Stimulated activated CD8-positive, alpha-beta memory T cell treated with anti-CD3 and anti-CD28 coated beads, Interleukin-4, amount 100 ng/mL, for 48 hours (primary cell): ENCODE results near the gene TNFAIP8L2.
A peak's percentile ranks its signal among the peaks of the same experiment; 100 is the strongest.

Source experiments
- DNase-seq: peaks from one replicate; pipeline ENCODE4 v3.0.0-alpha.2; 2020

TNFAIP8L2 gene

GRCh38 chr1:151156515-151156819 lies at the start of gene TNFAIP8L2:
TNFAIP8L2 (plus strand) TSS chr1:151156649; CDS start chr1:151158698, 2,049 bp downstream.
- DNase-seq = peak; percentile 88

DNA sequence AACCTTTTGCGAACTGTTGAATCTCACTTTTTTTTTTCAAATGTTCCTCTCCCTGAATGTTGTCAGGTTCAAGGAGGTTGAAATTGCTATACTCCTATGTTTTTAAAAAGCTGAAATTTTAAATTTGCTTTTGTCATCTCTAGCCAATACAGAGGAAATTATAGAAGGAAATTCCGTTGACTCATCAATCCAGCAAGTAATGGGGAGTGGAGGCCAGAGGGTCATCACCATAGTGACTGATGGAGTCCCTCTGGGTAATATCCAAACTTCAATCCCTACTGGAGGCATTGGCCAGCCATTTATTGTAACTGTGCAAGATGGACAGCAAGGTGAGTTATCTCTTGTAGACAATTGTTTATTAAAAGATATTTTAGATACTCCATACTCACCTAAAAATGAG lies 49.6 kb upstream of the TNFAIP8L2 start:
- DNase-seq = no peak

DNA sequence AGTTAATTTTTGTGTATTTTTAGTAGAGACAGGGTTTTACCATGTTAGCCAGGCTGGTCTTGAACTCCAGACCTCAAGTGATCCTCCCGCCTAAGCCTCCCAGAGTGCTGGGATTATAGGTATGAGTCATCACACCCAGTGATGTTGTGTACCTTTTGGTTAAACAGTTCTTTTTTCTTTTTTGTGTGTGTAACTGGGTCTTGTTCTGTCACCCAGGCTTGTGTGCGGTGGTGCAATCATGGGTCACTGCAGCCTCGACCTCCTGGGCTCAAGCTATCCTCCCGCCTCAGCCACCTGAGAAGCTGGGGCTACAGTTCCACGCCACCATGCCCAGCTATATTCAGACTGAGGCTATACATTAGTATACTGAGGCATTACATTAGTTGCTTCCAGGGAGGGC lies 48.1 kb upstream of the TNFAIP8L2 start:
- DNase-seq = no peak

- no peak for DNase-seq
Observed at GRCh38 chr1:151113877-151114276, 42.6 kb upstream of the TNFAIP8L2 start.

- DNase-seq = no peak
Observed at GRCh38 chr1:151124763-151125403, 31.6 kb upstream of the TNFAIP8L2 start.

DNA sequence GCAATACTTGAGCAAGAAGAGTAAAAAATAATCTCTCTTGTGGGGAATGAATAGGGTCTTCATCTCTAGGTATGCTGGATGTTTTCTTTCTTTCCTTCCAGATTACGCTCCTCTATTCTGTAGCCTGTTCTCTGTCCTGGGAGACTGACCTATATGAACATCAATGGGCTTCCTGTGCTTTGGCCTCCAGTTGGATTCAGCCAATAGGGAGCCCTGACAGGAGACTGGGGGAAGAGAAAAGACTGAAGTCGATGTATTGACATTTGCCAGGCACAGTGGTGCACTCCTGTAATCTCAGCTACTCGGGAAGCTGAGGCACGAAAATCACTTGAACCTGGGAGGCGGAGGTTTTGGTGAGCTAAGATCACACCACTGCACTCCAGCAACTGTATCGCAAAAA lies 27.6 kb upstream of the TNFAIP8L2 start:
- no peak for DNase-seq

DNA sequence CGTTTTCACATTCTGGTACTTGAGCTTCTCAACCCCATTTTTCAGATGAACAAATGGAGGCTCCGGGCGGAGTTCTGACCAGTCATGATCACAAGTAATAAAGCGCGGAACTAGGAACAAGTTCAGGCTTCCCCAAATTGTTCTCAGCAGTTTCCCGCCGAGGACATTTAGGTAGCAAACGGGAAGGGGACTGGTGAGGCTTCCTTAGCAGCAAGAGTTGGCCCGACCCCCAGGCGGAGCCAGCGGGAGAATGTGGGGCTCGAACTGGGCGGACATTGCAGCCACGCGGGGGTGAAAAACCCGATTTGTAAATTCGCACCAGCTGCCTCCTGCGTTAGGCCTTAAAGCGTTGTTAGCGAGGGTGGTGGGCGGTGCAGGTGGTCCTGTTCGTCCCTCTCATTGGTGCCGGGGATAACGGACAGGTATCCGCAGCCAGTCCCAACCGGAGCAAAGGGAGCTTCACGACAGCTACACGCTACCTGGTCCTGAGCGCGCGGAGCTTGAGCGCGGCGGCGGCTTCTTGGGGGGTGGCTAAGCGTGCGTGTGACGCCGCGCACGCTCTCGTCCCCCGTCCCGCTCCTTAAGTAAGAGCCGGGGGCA lies 25.4 kb upstream of the TNFAIP8L2 start:
- peak; percentile 88 for DNase-seq

- DNase-seq = no peak
Observed at GRCh38 chr1:151131701-151132334, 24.6 kb upstream of the TNFAIP8L2 start.

GRCh38 chr1:151132335-151133017 lies 24.0 kb upstream of the TNFAIP8L2 start:
- no peak for DNase-seq

DNA sequence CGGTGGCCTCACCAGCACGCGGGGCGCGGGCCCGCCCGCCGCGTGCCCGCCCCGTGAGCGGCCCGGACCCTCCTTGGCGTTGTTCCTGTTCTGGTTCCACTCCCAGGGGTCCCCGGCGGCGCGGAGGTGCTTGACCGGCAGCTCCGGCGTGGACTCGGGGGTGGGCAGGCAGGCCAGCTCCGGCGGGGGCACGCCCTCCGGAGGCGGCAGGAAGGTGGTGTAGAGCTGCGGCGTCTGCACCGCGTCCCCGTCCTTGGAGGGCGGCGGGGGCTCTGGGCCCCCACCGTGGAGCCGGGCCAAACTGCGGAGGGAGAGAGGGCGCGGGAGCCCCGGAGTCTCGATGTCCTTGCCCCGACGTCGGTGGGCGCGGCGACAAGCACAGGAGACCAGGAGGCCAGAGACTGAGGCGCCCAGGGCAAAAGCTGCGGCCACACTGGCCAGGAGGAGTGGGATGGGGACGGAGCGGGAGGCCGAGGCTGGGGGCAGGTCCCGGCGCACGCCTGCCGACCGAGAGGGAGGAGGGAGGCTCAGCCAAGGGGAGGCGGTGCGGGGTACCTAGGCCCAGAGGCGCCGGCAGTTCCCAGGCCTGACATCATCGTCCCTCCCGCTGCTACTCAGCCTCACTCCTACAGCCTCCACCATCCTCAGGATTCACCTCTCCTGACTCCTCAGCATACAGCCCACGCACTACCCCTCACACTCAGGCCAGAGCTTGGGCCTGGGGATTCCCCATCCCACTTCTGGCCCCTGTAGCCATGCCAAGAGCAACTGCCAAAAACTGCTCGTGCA lies 23.2 kb upstream of the TNFAIP8L2 start:
- DNase-seq = no peak

DNA sequence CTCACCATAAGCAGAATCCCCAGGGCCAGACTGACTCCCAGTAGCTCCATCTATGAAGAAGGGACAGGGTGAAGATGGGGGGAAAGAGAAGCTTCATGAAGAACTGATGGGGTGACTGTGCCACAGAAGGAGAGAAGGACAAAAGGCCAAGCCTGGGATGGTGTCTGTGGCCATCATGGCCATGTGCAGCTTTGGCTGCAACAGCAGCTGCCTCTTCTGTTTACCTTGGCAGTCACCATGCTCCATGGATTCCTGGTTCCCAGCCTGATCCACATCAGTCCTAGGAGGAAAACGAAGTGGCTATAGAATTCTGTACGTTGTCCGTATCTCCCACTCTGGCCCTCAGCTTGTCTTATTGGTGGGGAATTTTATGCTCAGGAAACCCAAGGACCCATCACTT lies 22.1 kb upstream of the TNFAIP8L2 start:
- no peak for DNase-seq

GRCh38 chr1:151134991-151135390 lies 21.5 kb upstream of the TNFAIP8L2 start:
- no peak for DNase-seq

DNA sequence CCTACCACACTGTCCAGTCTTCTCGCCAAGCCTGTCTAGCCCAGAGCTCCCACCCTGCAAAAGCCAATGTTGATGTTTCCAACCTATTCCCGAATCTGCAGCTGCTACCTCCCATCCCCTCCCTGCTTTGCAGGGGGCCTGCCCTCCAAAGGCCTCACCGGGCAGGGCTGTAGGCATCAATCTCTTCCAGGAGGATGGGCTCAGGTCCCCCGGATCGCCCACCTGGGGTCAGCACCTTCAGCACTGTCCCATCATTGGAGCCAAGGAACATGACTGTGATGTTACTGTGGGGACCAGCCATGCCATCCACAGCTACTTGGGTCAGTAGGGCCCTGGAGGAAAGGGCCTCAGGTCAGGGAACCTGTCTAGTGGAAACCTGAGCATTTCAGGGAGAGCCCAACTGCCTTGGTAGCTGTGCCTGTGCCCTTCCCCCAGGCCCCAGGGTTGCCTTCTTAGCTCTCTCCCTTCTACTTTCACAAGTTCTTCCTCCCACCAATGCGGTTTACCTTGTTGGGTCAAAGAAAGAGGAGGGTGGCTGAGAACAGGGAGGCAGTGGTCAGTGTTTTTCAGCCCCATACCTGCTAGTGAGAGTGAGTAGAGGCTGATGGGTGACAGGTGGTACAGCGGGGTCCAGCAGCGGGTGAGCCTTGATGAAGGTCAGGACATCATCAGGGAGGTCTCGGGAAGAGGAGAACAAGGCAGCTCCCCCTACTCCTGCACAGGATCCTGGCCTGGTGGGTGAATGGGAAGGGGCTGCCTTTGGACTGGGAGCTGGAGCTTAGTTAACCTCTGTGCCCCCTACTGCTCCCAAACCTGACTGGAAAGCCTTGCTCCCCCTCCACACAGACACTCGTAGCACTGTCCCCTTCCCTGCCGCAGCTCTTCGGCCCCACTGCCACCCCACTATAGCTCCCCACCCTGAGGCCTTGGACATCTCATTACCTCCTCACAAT lies 20.7 kb upstream of the TNFAIP8L2 start:
- no peak for DNase-seq

DNA sequence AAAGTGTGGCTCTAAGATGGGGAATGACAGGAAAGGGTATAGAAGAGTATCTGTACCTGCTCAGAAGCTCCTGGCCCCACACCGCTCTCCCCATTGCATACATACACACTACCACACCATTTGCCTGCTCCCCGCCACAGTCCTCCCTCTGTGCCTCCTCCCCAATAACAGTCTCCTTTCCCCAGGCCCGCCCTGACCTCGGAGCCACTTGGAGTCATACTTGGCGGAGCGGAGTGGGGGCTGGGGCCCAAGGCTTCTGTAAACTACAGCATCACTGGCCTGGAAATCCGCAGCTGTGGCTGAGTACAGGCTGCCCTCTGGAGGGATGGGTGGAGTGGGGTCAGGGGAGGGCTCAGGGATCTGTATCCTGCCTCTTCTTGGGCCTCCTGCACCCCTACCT lies 18.7 kb upstream of the TNFAIP8L2 start:
- no peak for DNase-seq

DNA sequence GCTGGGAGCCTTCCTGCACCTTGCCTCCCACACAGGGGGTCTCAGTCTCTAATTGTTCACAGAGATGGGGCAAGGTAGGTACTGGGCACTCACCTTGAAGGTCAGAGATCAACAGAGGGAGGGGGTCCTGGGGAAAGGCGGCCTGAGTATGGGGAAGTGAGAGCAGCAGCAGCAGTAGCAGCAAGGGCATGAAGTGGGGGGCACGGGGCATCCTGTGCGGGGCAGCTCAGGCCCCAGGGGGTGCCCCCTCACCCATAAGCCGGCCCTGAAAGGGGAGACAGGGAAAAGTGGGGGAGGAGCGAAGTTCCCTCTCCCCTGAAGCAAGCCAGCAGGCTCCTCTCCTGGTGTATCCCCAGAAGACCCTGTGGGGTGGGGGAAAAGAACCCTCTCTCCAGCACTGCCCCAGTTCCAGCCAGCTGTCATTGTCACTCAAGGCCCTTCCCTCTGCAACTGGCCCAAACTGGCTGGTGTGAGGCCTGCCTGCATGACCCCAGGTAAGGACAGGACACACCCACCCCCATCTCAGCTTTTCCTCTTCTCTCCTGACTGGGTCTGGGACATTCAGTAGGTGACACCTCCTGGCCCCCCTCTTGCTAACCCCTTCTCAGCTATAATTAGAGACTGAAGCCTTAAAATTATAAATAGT lies 13.9 kb upstream of the TNFAIP8L2 start:
- no peak for DNase-seq

- DNase-seq = no peak
Observed at GRCh38 chr1:151143057-151143435, 13.4 kb upstream of the TNFAIP8L2 start.

- no peak for DNase-seq
Observed at GRCh38 chr1:151143986-151144385, 12.5 kb upstream of the TNFAIP8L2 start.

DNA sequence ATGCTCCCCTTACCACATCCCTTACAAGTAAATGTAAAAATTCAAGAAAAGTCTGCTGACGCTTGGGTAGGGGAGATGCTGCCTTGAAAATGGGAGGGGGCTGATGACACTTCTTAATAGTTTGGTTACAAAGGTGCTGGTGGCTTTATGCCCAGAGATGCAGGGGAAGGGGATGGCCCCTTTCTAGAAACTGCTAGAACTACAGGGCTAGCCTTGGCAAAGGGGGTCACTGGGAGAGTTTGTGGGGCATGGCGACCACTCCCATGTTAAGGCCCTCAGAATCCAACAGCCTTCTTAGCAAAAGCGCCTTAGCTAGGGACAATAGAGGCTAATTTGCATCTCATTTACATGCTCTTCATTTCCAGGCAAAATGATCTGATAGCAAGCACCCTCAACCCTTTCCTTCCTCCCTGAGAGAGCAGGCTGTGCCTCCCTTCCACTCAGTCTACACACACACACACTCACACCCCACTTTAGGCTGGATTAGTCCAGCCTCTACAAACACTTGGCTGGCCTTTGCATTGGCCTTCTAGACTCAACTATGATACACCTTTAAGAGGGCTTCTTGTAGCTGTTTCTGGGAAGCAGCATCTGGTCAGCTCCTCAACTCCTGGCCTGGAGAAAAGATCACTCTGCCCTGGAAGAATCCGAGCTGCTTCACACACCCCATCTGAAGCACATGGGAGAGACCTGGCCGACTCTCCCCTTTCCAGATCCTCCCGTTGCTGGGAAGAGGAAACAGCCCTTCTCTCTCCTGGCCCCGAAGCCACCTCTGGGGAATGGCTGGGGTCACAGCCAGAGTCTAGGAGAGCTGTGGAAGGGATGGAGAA lies 11.8 kb upstream of the TNFAIP8L2 start:
- no peak for DNase-seq

DNA sequence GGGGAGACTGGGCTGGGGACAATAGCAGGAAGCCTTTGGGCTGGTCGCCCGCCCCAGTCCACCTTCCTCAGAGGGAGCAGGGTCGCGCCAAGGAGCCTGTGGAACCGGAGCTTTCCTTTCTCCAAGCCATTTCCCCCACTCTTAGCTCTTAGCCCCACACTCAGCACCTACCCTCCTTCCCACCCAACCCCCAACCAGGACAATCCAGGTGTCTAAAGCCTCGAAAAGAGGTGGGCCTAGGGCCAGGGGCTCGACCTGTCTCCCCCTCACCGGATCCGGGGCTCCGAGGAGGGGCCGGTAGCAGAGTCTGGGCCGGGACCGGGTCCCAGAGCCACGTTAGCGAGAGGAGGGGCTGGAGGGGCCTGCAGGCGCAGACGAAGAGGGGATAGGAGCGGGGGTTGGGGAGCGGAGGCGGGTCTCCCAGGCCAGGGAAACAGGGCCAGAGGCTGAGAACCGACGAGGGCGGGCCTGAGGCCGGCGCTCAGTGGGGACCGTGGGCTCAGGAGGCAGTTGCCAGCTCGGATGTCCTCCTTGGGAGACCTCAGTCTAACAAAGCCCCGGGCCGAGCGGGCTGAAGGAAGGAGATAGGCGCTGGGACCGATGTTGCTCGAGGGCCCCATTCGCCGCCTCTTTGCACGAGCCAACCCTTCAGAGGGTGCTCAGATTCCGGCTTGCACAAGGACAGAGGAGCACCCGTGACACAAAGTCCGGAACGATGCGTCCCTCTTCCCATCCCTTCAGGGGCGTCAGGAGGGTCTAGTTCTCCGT lies 11.0 kb upstream of the TNFAIP8L2 start:
- peak; percentile 46 for DNase-seq

GRCh38 chr1:151146072-151146411 lies 10.4 kb upstream of the TNFAIP8L2 start:
- DNase-seq = no peak
